ENCODE results near the gene RAB20. TPM values are rescaled to one million over a fixed set of nuclear protein-coding genes. Genes with fewer than 3 reads are reported as not detected.

Gene RAB20
- total RNA-seq, 1 experiment from 2014 or later: 7.9 TPM

- Histone ChIP-seq H3K9me3 (ENCODE audit: control insufficient read depth, insufficient read depth, low read depth, low read length) (no peaks in the 10 kb centered on the region), H3K27me3 (ENCODE audit: control insufficient read depth, insufficient read depth, low read length) (no peaks in the 10 kb centered on the region), H3K4me3 (ENCODE audit: low read depth in 2 of 2, low read length in 2 of 2) (no peak overlapping the region), H3K4me1 (ENCODE audit: control insufficient read depth, insufficient read depth, low read length) (no peaks in the 10 kb centered on the region), H3K27ac (ENCODE audit: low read length) (no peak overlapping the region), H3K36me3 (ENCODE audit: control insufficient read depth, insufficient read depth, low read length) (no peaks in the 10 kb centered on the region)
- DNase-seq (ENCODE audit: low read depth, low spot score): no peak
- intact Hi-C loops (cut with micrococcal nuclease; ENCODE audit: unreplicated experiment): no loop called here
- POLR2A ChIA-PET: no interaction called here
- CTCF ChIA-PET: no interaction called here
- ATAC-seq: no peak
- TF ChIP-seq CTCF (IDR thresholded peaks at IDR 0.05) (no peak), TCF7L2 (IDR thresholded peaks at IDR 0.05; ENCODE audit: low read depth, low read length) (no peak), SIN3A (IDR thresholded peaks at IDR 0.05; ENCODE audit: borderline replicate concordance, insufficient read depth, low read depth, low read length) (no peak), POLR2AphosphoS5 (IDR thresholded peaks at IDR 0.05; ENCODE audit: low read depth, low read length) (no peak), REST (IDR thresholded peaks at IDR 0.05; ENCODE audit: insufficient read depth in 1 of 2, low read depth in 2 of 2, low read length in 1 of 2) (no peak)
- in situ Hi-C loops (cut with HindIII; ENCODE audit: low pct_unique_long_range_greater_than_20kb, low sequenced_read_pairs): no loop called here
- BruUV-seq (replicated peaks): no TSS peak
Measured at GRCh38 chr13:110580800-110581199, 19.3 kb upstream of the RAB20 start.

GRCh38 chr13:110578363-110578762 is 16.8 kb upstream of the RAB20 start:
- no peak for ATAC-seq
- no peak for DNase-seq (ENCODE audit: low read depth, low spot score)
- no TSS peak for BruUV-seq (replicated peaks)
- CTCF ChIA-PET: no interaction called here
- TF ChIP-seq POLR2AphosphoS5 (IDR thresholded peaks at IDR 0.05; ENCODE audit: low read depth, low read length): no peak
- TF ChIP-seq SIN3A (IDR thresholded peaks at IDR 0.05; ENCODE audit: borderline replicate concordance, insufficient read depth, low read depth, low read length): no peak
- TF ChIP-seq REST (IDR thresholded peaks at IDR 0.05; ENCODE audit: insufficient read depth in 1 of 2, low read depth in 2 of 2, low read length in 1 of 2): no peak
- no peak for TF ChIP-seq TCF7L2 (IDR thresholded peaks at IDR 0.05; ENCODE audit: low read depth, low read length)
- TF ChIP-seq CTCF (IDR thresholded peaks at IDR 0.05): no peak
- H3K9me3 ChIP-seq (ENCODE audit: control insufficient read depth, insufficient read depth, low read depth, low read length): no peaks in the 10 kb centered on the region
- H3K27ac ChIP-seq (ENCODE audit: low read length): no peak overlapping the region
- H3K36me3 ChIP-seq (ENCODE audit: control insufficient read depth, insufficient read depth, low read length): no peaks in the 10 kb centered on the region
- H3K27me3 ChIP-seq (ENCODE audit: control insufficient read depth, insufficient read depth, low read length): no peaks in the 10 kb centered on the region; the same call in 1 of the 2 replicates
- H3K4me3 ChIP-seq (ENCODE audit: low read depth in 2 of 2, low read length in 2 of 2): no peak overlapping the region
- POLR2A ChIA-PET: no interaction called here
- H3K4me1 ChIP-seq (ENCODE audit: control insufficient read depth, insufficient read depth, low read length): no peaks in the 10 kb centered on the region
- in situ Hi-C loops (cut with HindIII; ENCODE audit: low pct_unique_long_range_greater_than_20kb, low sequenced_read_pairs): no loop called here
- intact Hi-C loops (cut with micrococcal nuclease; ENCODE audit: unreplicated experiment): no loop called here
